GM12872 (cell line): ENCODE measurements around the gene MINK1.

Experiments
- TF ChIP-seq, protein P1 (sequence below): IDR thresholded peaks from 3 replicates; pipeline ENCODE4 v1.5.1; 2011; ENCODE audit warnings: low read depth, mild to moderate bottlenecking, low read length, moderate library complexity; ENCODE audit not compliant: insufficient read depth

The MINK1 gene

DNA sequence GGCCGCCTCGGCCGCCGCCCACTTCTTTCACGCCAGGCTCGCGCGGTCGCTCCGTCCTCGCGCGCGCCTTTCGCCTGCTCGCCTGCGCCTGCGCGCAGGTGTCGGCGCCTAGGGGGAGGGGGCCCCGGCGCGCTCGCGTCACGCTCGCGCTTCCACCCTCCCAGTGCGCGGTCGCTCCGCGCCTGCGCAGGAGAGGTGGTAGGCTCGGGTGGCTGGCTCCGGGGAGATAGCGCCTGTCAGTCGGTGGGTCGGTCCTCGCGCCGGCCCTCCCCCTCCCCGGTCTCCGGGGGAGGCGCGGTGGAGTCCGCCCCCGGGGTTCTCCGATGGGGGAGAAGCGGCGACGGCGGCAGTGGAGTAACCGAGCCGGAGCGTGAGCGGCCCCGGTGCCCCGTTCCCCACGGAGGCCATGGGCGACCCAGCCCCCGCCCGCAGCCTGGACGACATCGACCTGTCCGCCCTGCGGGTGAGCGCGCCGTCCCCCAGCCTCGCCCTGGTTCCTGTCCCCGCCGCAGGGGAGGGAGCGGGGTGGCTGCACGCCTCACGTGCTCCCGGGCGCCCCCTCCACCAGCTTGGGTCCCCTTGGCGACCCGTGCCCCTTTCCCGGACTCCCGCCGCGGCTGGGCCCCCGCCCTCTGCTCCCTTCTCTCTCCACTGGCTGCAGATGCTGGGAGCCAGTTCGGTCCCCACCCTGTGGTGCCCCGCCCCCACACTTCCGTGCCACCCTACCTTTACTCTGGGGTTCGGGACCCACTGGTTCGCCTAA is at the start of gene MINK1:
TSS of gene MINK1 (plus strand) at position 163 of the 763 bp plus-strand sequence. CDS start at position 407, 244 bp downstream.
- TF ChIP-seq, protein P1, sequence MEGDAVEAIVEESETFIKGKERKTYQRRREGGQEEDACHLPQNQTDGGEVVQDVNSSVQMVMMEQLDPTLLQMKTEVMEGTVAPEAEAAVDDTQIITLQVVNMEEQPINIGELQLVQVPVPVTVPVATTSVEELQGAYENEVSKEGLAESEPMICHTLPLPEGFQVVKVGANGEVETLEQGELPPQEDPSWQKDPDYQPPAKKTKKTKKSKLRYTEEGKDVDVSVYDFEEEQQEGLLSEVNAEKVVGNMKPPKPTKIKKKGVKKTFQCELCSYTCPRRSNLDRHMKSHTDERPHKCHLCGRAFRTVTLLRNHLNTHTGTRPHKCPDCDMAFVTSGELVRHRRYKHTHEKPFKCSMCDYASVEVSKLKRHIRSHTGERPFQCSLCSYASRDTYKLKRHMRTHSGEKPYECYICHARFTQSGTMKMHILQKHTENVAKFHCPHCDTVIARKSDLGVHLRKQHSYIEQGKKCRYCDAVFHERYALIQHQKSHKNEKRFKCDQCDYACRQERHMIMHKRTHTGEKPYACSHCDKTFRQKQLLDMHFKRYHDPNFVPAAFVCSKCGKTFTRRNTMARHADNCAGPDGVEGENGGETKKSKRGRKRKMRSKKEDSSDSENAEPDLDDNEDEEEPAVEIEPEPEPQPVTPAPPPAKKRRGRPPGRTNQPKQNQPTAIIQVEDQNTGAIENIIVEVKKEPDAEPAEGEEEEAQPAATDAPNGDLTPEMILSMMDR: no peak

DNA sequence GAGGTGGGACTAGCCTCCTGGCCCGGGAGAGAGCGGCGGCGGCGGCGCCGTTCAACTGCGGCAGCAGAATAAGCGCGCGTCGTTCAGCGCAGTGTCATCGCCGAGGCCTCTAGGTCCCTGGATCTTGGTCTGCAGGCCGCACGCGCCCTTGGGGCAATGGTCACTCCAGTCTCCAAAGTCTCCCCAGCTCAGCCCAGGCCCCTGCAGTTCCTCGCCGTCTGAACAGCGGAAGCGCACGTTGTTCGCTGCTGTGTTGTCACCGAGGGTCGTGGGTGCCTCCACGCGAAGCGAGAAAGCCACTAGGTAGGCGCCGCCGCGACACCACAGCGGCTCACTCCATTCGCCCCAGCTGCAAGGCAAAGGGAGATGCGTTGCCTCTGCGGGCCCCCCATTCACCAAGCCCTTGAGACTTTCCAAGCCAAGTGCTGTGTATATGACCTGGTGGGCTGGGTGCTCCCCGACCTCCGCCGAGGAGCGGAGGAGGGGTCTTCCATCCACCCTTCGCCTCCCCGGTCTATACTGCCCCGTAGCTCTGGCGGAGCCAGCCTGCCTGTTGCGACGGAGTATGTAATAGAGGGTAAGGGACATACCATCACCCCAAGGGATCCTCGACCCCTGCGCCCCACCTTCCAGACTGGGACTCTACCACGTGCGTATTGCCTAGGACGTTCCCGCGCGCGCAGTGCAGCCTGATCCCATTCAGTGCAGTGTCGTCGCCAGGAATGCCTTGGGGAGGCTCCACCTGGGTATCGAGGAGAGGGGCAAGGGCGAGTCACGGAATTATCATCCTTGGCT is 47.6 kb upstream of the MINK1 start:
- TF ChIP-seq, protein P1: no peak

GRCh38 chr17:4786106-4786511 is 47.0 kb upstream of the MINK1 start, which contains the start of gene VMO1:
TSS of gene VMO1 (minus strand) at chr17:4786364. CDS start at chr17:4786352, 12 bp downstream.
- TF ChIP-seq, protein P1: no peak

DNA sequence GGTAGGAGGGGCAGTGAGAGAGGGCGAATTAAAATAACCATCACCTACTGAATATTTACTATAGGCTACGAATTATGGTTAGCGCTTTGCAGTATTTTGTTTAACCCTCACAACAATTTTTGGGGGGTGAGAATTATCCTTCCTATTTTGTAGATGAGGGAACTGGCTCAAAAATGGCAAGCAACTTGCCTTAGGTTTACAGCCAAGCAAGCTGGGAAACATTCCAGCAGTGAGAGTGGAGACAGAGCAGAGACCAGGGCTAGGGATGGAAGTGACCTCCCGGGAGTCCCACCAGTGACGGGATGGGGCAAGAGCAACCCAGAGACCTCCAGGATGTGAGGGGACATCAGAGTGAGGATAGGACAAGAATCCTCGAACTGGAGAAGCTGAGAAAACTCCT is 46.6 kb upstream of the MINK1 start:
- TF ChIP-seq, protein P1: no peak

DNA sequence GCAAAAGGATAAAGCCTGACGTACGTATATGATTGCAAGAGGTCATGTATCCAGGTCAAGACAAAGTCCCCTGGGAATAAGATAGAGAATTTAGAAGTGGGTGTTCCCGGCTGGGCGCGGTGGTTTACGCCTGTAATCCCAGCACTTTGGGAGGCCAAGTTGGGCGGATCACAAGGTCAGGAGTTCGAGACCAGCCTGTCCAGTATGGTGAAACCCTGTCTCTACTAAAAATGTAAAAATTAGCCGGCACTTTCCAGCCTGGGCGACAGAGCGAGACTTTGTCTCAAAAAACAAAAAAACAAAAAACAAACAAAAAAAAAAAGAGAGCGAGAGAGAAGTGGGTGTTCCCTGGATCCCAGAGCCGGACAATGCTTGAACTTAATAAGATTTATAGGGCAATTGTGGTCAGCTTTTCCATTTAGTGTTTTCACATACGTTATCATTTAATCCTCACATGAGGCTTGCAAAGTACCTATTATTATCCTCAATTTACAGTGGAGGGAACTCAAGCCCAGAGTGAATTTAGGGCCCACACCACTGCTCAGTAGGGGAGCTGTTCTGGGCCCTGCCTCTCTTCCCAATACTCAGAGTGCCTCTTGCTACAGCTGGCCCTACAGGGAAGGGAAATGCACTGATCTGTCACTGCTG is 44.9 kb upstream of the MINK1 start:
- TF ChIP-seq, protein P1: no peak

DNA sequence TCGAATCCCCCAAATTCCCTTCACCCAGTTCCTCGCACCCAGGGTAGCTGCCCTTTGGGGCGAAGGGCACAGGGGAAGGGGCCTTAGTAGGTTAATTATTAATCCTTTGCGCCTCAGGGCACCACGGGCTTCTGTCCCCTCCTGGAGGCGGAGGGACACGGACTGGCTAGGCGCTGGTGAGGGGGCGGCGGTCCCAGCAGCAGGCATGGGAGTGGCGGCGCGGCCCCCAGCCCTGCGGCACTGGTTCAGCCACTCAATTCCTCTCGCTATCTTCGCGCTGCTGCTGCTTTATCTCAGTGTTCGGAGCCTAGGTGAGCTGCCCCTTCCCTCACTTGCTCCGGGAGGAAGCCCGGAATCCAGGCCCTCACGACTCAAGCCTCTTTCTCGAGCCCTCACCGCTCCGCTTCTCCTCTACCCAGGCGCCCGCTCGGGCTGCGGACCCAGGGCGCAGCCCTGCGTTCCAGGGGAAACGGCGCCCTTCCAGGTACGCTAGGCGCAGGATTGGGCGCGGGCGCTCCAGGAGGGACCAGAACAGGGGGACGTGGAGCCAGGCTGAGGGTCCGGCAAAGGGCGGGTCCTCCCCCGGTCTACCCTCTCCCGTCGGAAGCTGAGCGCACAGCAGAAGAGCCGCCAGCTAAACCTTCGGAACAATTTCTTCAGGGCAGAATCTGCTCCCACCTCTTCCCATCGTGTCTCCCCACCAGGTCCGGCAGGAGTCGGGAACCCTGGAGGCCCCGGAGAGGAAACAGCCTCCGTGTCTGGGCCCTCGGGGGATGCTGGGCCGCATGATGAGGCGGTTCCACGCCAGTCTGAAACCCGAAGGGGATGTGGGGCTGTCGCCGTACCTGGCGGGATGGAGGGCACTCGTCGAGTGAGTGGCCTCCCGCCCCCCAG is 44.1 kb upstream of the MINK1 start, which contains the start of gene GLTPD2:
TSS of gene GLTPD2 (plus strand) at position 158 of the 894 bp plus-strand sequence. CDS start at position 206, 48 bp downstream.
- TF ChIP-seq, protein P1: no peak
